ENCODE measurements around the gene TAOK1. TPM values are rescaled to one million over a fixed set of nuclear protein-coding genes. Genes with fewer than 3 reads are reported as not detected.

Gene TAOK1
- total RNA-seq, 1 experiment from 2014 or later, result 85.5 TPM

GRCh38 chr17:29449865-29450671 is 59.9 kb downstream of the TAOK1 start:
- H3K4me3 ChIP-seq (ENCODE audit: low read depth, low read length, poor library complexity, severe bottlenecking), result no peak overlapping the region
- no peak overlapping the region for H3K27ac ChIP-seq (ENCODE audit: low read depth, low read length, poor library complexity, severe bottlenecking)
- intact Hi-C loops (cut with micrococcal nuclease; ENCODE audit: unreplicated experiment), result no loop called here
- TF ChIP-seq, protein P1, sequence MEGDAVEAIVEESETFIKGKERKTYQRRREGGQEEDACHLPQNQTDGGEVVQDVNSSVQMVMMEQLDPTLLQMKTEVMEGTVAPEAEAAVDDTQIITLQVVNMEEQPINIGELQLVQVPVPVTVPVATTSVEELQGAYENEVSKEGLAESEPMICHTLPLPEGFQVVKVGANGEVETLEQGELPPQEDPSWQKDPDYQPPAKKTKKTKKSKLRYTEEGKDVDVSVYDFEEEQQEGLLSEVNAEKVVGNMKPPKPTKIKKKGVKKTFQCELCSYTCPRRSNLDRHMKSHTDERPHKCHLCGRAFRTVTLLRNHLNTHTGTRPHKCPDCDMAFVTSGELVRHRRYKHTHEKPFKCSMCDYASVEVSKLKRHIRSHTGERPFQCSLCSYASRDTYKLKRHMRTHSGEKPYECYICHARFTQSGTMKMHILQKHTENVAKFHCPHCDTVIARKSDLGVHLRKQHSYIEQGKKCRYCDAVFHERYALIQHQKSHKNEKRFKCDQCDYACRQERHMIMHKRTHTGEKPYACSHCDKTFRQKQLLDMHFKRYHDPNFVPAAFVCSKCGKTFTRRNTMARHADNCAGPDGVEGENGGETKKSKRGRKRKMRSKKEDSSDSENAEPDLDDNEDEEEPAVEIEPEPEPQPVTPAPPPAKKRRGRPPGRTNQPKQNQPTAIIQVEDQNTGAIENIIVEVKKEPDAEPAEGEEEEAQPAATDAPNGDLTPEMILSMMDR (conservative IDR thresholded peaks at IDR 0.05; ENCODE audit: low read depth, low read length), result no peak
- TF ChIP-seq EZH2 (IDR thresholded peaks at IDR 0.05; ENCODE audit: borderline replicate concordance, low read depth, low read length, poor library complexity, severe bottlenecking), result no peak
- peaks cover 7% of the 10 kb centered on the region for H3K9me3 ChIP-seq (ENCODE audit: low read depth, low read length, poor library complexity, severe bottlenecking)
- no peaks in the 10 kb centered on the region for H3K27me3 ChIP-seq (replicated peaks; ENCODE audit: insufficient read depth, low read depth, low read length, poor library complexity)
- H3K36me3 ChIP-seq (ENCODE audit: insufficient read depth, low read length, poor library complexity, severe bottlenecking), result peaks cover 28% of the 10 kb centered on the region
- ChIA-PET CTCF (no interaction called here), POLR2A (ENCODE audit: low non-redundant PET) (no interaction called here)
- no peak for DNase-seq (ENCODE audit: low spot score)
- BruUV-seq (replicated peaks), result no TSS peak
- H3K4me1 ChIP-seq (ENCODE audit: insufficient read depth, low read length, poor library complexity, severe bottlenecking), result peaks cover 16% of the 10 kb centered on the region

DNA sequence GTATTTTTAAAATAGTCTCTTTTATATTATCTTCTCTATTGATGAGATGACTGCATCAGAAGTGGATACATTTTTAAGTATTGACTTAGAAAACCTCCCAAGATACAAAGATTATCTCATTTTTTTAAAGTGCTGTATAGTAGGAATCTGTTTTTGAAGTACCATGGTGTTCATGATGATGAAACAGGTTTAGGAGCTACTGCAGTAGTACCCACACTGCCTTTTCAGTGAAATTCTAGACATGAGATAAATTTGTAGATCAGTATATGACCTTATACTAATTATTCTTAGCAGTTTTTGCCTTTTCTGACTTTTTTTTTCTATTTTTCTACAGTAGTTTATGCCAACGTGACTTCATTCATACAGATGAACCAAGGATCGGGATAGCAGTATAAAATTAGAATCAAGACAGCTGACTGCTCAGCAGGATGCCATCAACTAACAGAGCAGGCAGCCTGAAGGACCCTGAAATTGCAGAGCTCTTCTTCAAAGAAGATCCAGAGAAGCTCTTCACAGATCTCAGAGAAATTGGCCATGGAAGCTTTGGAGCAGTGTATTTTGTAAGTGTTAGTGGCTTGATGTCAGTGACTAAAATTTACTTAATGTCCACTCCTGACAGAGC is 61.1 kb downstream of the TAOK1 start:
- TF ChIP-seq, protein P1 (conservative IDR thresholded peaks at IDR 0.05; ENCODE audit: low read depth, low read length), result no peak
- no peak for TF ChIP-seq EZH2 (IDR thresholded peaks at IDR 0.05; ENCODE audit: borderline replicate concordance, low read depth, low read length, poor library complexity, severe bottlenecking)
- peaks cover 7% of the 10 kb centered on the region for H3K9me3 ChIP-seq (ENCODE audit: low read depth, low read length, poor library complexity, severe bottlenecking)
- ChIA-PET POLR2A (ENCODE audit: low non-redundant PET) (interaction anchor here (0.7 kb wide), 1 partner anchor 18 kb away, joined by 6 read pairs; no protein-coding TSS in a partner anchor), CTCF (no interaction called here)
- H3K27me3 ChIP-seq (replicated peaks; ENCODE audit: insufficient read depth, low read depth, low read length, poor library complexity), result no peaks in the 10 kb centered on the region
- H3K36me3 ChIP-seq (ENCODE audit: insufficient read depth, low read length, poor library complexity, severe bottlenecking), result peaks cover 28% of the 10 kb centered on the region
- no TSS peak for BruUV-seq (replicated peaks)
- no peak overlapping the region for H3K4me3 ChIP-seq (ENCODE audit: low read depth, low read length, poor library complexity, severe bottlenecking)
- peaks cover 16% of the 10 kb centered on the region for H3K4me1 ChIP-seq (ENCODE audit: insufficient read depth, low read length, poor library complexity, severe bottlenecking)
- intact Hi-C loops (cut with micrococcal nuclease; ENCODE audit: unreplicated experiment), result no loop called here
- DNase-seq (ENCODE audit: low spot score), result peak; percentile 26
- no peak overlapping the region for H3K27ac ChIP-seq (ENCODE audit: low read depth, low read length, poor library complexity, severe bottlenecking)

DNA sequence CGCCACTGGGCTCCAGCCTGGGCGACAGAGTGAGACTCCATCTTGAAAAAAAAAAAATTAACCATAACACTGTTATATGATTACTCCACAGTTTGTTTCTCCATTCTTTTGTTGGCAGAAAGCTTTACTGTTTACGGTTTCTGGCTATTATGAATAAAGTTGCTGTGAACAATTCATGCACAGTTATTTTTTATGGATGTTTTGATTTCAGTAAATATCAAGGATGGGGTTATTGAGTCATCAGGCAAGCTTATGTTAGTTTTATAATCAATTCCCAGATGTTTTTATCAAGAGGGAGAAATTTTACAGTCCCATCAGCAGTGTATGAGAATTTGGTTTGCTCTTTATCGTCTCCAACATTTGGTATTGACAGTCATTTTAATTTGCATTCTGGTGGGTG is 67.9 kb downstream of the TAOK1 start:
- Histone ChIP-seq H3K27me3 (replicated peaks; ENCODE audit: insufficient read depth, low read depth, low read length, poor library complexity) (no peaks in the 10 kb centered on the region), H3K36me3 (ENCODE audit: insufficient read depth, low read length, poor library complexity, severe bottlenecking) (peaks cover 15% of the 10 kb centered on the region), H3K9me3 (ENCODE audit: low read depth, low read length, poor library complexity, severe bottlenecking) (peaks cover 7% of the 10 kb centered on the region), H3K27ac (ENCODE audit: low read depth, low read length, poor library complexity, severe bottlenecking) (no peak overlapping the region), H3K4me3 (ENCODE audit: low read depth, low read length, poor library complexity, severe bottlenecking) (no peak overlapping the region), H3K4me1 (ENCODE audit: insufficient read depth, low read length, poor library complexity, severe bottlenecking) (peaks cover 21% of the 10 kb centered on the region)
- POLR2A ChIA-PET (ENCODE audit: low non-redundant PET), result interaction anchor here (0.7 kb wide), 1 partner anchor 810 kb away, joined by 5 read pairs; no protein-coding TSS in a partner anchor
- CTCF ChIA-PET, result no interaction called here
- TF ChIP-seq EZH2 (IDR thresholded peaks at IDR 0.05; ENCODE audit: borderline replicate concordance, low read depth, low read length, poor library complexity, severe bottlenecking), result no peak
- TF ChIP-seq, protein P1 (conservative IDR thresholded peaks at IDR 0.05; ENCODE audit: low read depth, low read length), result no peak
- no TSS peak for BruUV-seq (replicated peaks)
- intact Hi-C loops (cut with micrococcal nuclease; ENCODE audit: unreplicated experiment), result no loop called here
- no peak for DNase-seq (ENCODE audit: low spot score)
